ENCODE measurements around the gene TTC9B.

The TTC9B gene

DNA sequence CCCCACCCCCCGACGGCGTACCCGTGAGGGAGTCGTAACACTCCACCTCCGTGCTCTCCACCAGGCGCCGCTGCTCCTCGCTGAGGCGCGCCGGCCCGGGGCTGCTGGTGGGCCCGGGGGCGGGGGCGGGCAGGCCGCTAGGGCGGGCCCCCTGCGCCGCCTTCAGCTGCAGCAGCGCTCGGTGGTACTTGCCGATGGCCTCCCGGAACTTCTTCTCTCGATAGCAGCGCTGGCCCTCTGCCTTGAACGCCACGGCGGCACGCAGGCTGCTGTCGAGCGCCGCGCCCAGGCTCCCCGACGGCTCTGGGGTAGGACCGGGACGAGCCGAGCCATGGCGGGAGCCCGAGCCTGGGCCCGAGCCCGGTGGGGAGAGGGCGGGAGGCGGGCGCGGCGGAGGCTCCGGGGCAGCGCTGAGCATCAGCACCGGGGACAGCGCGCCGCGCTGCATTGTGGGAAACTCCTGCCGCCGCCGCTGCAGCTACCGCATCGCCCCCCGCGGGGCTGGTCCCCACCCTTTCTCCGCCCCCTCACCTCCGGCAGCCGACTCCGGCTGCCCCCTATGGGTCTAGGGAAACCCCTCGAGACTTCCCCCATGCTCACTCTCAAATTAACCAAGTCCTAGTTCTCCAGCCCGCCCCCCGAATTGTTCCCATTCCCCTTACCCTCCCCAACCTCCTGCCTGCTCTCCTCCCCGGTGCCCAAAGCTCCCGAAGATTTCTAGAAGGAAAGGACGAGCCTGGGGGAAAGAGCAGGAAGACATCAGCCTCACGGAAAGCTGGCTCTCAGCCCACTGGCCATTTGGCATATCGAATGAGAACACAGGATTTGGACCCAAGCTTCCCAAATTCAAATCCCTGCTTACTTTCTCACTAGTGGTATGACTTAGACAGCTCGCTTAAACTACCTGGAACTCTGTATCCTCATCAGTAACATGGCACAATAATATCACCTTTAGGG, at the start of gene TTC9B:
Gene TTC9B (minus strand): TSS at position 451 of the 957 bp plus-strand sequence. CDS start 3 bp downstream, at position 448.
- peak; percentile 36 for DNase-seq (ENCODE audit: low read depth)

DNA sequence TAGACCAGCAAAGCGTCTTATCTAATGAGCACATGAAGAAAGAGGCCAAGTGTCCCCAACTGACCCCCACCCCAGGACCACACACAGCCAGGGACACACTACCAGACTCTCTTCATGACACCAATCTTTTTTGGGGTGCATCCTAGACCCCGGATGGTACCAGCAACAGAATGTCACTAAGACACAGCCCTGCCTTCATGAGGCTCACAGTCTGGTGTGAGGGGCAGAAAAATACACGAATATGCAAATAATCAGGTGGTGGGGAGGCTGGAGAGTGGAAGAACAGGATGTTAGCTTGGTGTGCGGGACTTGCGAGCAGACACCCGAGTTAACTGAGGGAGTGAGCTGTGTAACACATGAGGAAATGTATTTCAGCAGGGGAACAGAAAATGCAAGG, 49.4 kb upstream of the TTC9B start:
- DNase-seq (ENCODE audit: low read depth) = no peak

DNA sequence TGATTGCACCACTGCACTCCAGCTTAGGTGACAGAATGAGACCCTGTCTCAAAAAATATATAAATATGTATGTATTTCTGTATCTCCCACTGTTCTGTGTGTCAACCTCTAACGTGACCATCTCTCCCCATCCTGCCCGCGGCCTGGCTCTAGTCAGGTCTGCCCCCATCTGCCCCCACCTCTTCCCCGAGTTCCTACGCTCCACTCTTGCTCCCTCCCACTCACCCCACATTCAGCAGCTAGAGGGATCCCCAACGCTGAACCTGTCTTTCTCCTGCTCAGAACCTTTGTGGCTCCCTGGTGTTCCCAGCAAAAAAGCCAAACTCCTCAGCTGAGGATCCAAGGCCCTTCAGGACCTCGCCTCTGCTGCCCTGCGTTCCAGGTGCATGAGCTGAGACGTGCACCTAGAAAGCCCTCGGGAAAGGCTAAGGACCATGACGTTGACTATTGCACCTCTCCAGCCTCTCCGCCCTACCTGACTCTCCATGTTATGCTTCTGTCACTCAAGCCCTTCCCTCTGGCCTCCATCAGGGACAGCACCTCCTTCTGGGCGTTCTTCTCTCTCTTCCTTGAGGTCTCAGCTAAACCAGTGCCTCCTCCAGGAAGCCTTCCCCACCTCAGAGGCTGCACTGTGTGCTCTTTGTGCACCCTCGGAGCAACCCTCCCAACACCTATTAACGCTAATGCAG, 48.9 kb upstream of the TTC9B start:
- DNase-seq (ENCODE audit: low read depth) = no peak

DNA sequence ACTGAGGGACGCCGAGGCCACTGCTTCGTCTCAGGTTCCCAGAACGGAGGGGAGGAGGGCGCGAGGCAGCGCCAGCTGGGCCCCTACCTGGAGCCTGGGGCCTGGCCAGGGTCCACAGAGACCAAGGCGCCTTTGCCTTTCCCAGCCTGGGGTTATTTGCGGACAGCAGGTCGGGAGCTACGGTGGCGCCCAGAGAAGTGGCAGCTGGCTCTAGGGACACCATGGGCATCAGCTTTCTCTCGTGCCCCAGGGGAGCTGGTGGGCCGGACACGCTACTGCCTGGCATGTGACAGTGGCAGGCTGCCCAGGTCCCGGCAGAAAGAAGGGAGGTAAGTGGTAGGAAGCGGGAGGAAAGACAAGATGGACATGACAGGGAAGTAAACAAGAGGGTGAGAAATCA, 47.9 kb upstream of the TTC9B start:
- DNase-seq (ENCODE audit: low read depth) = no peak

DNA sequence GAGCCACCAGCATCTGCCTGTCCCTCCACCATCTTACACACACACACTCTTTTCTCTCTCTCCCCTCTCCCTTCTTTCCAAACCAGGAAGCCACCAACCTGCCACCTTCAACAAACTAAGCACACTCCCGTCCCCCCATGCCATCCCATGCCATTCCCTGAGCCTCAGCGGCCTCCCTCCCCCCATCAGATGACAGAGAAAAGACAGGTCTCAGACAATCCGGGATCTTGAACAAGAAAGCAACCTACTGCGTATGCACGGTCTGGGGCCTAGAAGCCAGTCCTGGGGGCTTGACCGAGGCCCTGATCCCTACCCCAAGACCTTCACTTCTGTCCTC, 47.5 kb upstream of the TTC9B start:
- no peak for DNase-seq (ENCODE audit: low read depth)

DNA sequence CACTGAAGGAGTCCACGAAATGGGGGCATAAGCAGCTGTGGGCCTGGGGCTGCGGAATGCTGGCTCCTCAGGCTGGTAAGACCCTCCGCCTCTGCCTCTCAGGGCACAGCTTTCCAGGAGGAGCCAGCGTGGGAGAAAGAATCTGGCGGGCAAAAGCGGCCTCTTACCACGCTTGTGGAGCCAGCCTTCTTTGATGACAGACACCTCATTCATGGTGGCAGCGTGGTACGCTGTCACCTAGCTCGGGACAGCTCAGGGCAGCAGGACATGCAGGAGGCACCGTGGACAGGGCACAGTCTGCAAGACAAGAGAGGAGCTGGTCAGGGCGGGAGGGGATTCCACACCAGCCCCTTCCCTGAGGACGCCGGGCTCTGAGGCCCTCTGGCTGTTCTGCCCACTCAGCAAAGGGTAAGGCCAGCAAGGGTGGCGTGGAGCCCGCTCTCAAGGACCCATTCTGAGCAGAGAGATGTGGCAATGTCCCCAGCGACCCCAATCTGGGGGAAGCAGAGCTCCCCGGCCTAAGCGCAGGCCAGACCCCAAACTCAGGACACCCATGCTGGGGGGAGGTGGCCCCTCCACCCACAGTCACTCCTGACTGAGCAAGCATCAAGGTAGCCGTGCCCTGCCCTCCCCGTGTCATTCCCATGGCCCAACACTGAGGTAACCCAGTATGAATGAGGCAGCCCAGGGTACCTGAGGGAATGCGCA, 47.0 kb upstream of the TTC9B start:
- DNase-seq (ENCODE audit: low read depth) = no peak

DNA sequence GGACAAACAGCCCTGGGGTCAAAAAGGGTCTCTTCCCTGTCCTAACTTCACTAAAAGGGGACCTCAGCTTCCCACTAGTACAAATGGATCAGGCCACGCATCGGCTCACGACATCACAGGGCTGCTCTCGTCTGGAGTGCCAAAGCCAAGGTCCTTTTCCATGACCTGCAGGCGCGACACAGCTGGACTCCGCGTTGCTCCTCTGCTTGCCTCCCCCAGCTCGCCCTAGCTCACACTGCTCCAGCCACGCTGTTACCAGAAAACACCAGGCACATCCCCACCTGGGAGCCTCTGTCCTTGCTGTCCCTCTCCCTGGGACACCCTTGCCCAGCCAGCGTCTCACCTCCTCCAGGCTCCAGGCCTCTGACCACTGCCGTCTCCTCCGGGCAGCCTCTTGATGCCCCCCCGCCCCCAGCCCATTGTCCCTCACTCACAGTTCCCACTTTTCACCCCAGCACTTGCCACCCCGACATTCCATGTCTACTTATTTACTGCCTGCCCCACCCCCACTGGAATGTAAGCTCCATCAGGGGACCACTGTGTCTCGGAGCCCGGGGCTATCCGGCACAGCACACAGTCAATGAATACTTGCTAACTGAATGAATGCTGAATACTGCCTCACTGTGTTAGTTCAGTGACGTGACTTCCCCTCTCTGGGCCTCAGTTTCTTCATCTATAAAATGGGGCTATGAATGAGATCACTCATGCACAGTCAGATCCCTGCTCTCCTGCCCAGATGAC, 46.3 kb upstream of the TTC9B start:
- DNase-seq (ENCODE audit: low read depth) = no peak

DNA sequence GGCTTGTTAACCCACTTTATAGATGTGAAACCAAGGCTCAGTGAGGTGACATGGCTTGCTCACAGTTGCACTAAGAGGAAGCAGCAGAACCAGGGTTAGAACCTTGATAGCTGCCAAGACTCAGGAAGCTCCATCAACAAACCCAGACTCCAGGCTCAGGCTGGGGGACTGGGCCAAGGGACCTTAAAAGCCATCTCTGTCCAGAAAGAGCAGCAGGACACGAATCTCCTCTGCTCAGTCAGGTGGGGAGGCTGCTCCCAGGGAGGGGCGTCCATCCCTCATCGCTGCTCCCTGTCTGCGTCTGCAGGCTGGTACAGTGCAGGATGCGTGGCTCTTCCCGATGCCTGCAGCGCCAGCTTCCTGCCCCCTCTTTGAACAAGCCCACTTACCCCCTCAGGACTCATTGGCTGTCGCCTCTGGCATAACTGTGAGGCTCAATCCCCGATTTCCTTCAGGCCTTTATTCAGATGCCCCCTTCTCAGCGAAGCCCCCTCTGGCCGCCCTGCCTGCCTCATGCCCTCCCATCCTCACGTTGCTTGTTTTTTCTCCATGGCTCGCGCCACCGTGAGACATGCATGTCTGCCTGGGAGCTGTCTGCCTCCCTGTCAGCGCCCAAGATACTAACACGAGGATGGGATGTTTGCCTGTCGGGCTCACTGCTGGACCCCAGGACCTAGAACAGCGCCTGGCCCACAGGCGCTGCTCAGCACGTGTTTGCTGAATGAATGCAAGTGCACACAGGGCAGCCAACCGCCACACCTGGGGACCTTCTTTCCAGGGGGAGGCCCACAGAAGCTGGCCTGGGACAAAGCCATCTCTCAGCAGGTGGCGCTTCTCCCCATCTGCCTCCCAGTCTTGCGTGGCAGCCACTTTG, 45.5 kb upstream of the TTC9B start:
- DNase-seq (ENCODE audit: low read depth) = no peak

DNA sequence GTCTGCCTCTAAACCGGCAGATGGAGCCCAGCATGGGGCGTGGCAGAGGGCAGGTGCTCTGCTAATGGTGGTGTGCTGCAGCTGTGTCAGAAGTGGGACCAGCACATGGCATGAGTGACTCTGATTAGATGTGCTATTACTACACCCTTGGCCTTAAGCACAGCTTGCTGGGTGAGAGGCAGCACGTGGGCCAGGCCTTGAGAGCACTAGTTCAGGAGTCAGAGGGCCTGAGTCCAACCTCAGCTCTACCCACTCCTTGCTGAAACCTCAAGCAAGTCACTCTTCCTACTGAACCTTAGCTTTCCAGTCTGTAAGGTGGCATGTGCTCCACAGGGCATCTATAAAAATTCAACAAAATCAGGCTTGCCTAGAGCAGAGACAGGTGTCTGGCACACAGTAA, 44.2 kb upstream of the TTC9B start:
- no peak for DNase-seq (ENCODE audit: low read depth)

DNA sequence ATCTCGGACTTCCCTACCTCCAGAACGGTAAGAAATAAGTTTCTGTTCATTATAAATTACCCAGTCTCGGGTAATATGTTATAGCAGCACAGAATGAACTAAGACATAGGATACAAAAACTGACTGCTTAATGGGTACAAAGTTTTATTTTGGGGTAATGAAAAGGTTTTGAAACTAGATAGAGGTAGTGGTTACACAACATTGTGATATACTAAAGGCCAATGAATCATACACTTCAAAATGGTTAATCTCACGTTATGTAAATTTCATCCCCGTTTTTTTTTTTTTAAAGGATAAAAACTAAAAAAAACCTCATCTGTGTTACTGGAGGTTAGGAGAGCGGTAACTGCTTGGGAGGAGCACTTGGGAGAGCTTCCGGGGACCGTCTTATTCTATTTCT, 43.4 kb upstream of the TTC9B start:
- no peak for DNase-seq (ENCODE audit: low read depth)

DNA sequence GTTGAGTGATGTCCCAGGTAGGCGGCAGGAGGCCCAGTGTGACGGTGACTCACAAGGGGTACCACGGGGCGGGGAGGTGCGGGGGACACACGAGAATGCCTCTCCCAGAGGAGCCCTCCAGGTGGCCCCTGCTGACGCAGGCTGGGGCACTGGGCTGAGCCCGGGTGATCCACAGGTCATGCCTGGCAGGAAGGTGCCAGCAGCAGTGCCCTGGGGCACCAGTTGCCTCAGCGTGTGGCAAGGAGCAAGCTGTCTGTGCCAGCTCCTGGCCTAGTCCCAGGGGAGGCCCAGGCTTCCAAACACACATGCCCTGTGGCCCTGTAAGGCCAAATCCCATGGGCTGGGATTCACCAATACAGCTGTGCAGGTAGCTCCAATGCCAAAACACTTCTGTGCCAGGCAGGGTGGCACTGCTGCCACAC, 38.9 kb upstream of the TTC9B start:
- DNase-seq (ENCODE audit: low read depth) = no peak

DNA sequence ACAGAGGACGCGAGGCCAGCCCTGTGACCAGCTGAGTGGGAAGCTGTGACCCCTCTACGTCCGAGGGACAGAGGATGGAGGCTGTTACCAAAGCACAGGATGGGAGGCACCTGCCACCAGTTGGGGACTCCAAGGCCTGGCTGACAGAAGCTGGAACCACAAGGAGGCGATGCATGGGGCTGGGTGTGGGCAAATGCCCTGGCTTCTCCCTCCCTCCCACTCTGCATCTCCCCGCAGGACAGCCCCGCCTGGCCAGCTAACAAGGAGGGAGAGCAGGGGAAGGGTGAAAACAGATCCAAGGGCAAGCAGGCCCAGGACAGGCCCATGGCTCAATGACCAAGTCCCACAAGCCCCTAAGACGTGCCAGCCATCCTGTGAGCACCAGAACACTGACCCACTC, 38.3 kb upstream of the TTC9B start:
- no peak for DNase-seq (ENCODE audit: low read depth)

DNA sequence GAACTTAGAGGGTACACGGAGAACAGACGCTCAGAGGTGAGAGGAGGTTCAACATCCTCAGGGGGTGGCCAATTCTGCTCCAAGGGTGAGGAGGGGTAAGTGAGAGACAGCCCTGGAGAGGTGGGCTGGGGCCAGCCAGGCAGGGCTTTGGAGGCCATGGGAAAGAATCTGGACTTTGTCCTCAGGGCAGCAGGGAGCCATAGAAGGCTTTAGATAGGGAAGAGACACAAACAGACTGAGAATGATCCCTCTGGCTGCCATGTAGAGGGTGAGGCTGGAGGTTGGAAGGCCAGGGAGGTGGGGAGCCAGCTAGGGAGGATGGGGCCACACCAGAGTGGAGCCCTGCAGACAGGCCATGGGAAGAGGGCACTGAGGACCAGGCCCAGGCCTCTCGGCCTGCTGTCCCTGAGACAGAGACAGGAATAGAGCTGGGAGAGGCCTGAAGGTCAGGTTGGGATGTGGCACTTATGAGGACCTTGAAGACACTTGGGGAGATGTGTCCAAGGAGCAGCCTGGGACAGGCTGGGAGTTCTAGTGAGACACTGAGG, 37.5 kb upstream of the TTC9B start:
- no peak for DNase-seq (ENCODE audit: low read depth)

DNA sequence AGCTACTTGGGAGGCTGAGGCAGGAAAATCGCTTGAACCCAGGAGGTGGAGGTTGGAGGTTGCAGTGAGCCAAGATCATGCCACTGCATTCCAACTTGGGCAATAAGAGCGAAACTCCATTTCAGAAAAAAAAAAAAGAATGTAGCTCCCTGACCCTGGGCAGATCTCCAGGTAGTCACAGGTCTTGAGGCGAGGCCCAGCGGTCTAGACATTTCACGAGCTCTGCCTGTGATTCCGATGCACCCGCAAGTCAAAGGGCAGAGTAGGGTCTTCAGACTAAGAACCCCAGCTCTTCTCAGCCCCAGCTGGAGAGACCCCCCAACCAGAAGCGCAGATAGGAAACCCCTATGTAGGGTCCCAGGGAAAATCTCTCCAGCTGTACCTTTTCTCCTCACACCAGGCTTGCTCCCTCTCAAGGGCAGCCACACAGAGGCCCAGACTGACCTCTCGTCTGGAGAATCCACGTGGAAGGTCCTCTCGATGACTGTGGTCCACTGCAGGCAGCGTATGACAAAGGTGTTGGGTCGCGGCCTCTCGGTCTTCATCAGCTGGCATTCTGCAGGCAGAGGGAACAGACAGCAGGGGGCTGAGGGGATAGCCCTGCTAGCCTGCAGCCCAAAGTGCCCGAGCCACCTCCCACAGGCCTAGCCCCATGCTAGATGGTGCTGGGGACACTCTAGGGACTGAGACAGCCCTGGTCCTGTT, 36.7 kb upstream of the TTC9B start:
- DNase-seq (ENCODE audit: low read depth) = no peak

DNA sequence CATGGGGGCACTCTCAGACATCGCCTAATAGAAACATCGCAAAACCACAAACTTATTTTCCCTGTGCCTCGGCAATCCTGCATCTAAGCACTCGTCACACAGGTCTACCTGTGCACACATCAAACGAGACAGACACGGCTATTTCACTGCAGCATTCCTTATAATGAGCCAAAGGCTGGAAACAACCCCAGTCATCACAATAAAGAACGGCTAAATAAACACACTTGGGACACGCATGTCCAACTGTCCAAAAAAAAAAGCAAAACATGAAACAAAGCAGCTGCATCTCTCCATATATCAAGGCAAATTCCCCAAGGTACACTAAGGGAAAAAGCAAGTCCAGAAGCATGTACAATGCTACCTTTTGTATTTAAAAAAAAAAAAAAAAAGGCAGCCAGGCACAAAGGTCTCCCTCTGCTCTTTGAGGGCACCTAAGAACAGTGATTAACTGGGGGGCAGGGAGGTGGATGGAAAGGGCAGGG, 35.5 kb upstream of the TTC9B start:
- no peak for DNase-seq (ENCODE audit: low read depth)

DNA sequence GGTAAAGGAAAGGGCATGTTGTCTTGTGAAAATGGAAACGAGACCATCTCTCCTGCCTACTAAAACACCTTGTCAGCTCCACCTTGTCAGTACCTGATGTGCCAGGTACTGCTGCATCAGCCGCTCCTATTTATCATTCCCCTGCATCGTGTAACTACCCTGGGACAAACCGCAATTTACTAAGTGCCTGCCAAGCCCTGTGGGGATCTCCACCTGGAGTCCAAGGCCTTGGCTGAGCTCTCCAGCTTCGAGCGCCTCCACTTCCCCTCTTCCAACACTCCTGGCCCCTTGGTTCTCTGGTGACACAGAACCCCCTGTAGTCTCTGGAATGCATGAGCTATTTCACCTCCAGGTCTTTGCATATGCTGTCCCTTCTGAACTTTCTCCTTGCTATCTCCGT, 34.2 kb upstream of the TTC9B start:
- no peak for DNase-seq (ENCODE audit: low read depth)

DNA sequence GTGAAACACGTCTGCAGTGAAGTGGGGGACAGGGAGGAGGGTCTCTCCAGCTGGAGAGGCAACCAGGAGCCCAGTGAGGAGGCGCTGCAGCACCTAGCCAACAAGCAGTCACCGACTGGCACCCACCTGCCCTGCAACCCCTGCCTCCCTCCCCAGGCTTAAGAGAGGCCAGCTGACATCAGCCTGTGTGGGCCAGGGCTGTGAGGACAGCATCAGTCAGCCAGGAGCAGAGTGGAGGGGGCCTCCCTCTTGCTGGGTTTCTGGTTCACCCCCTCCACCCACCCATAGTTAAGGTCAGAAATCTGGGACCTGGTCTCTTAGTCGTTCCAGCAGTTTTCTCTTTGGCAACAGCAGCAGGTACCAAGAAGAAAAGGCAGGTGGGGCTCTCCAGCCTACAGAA, 33.8 kb upstream of the TTC9B start:
- DNase-seq (ENCODE audit: low read depth) = no peak

DNA sequence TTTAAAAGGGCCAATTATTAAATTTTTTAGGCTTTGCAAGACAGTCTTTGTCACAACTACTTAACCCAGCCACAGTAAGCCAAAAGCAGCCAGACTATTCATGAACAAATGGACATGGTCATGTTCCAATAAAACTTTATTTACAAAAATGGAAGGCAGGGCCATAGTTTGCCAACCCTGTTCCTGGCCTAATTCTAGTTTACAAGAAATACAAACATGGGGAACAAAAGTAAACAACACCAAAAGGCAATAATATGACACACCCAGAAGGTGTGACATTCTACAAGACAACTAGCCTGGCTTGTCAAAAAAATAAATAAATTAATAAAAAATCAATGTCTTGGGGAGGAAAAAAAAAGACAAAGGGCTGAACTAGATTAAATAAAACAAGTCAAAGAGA, 33.1 kb upstream of the TTC9B start:
- DNase-seq (ENCODE audit: low read depth) = no peak

DNA sequence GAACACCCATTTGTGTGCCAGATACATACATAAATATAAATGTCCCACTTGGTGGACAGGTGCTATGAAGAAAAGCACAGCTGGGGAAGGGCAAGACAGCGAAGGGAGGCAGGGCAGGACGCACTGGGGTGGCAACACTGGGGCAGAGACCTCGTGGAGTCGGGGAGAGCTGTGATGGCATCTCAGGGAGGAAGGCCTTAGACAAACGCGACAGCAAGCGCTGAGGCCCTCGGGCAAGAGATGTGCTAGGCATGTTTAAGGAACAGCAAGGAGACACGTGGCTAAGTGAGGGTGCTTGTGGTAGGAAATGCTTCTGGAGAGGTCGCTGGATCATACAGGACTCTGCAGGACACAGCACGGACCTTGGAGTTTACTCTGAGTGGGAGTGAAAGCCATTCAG, 31.6 kb upstream of the TTC9B start:
- DNase-seq (ENCODE audit: low read depth) = no peak

DNA sequence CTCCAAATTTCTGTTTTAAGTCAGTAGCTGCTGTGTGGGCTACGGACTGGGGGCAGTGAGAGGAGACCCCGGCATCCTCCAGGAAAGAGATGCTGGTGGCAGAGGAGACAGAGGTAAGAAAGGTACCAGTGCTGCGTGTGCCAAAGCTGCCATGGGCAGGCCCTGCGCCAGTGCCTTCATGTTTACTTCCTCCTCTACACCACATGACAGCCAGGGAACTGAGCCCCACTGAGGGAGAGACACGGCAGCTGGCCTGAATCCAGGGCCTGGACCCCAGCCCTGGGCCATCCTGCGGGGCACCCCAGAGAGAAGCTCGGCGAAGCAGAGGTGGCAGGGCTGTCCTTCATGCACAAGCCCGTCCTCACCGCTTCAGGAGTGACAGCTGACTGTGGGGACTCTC, 31.0 kb upstream of the TTC9B start:
- DNase-seq (ENCODE audit: low read depth) = no peak
